22Rv1 (cell line): ENCODE data around the gene PPCDC.

Source experiments
- CTCF ChIP-seq: fragments of 450-650 bp; IDR thresholded peaks from 2 replicates; pipeline ENCODE4 v1.5.1; 2017; ENCODE audit warnings: mild to moderate bottlenecking
- ZFX ChIP-seq: fragments of 450-650 bp; IDR thresholded peaks from 2 replicates; pipeline ENCODE4 v1.6.1; 2017; ENCODE audit warnings: antibody characterized with exemption, borderline replicate concordance

DNA sequence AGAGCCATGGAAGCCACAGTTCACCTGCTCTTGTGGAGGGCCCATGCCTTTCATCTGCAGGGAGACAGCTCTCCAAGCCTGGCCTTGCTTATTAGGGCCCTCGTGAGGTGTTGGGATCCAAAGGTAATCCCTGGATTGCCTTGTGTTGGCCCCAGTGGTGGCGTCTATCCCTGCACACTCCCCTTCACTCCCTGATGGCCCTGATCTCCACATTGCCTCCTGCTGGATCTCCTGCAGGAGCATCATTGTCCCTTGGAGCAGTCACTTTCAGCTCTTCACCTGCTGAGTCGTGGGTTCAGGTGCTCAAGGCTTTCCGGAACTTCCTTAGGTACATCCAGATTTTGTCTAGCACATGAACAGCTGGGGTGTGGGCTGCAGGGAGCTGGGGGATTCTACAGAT, 7.0 kb downstream of the PPCDC start:
- TF ChIP-seq CTCF (no peak), ZFX (no peak)
